HepG2 (cell line): ENCODE measurements around the gene LTK. TPM values are rescaled to one million over a fixed set of nuclear protein-coding genes. Genes with fewer than 3 reads are reported as not detected.

Experiments used
- ATAC-seq: fragments of 200-7000 bp; cut with Tn5 transposase; 3 replicates; pipeline ENCODE4 v1.9.1; 2020; ENCODE audit warnings: mild to moderate bottlenecking, moderate library complexity
- BruUV-seq: library from RNA; stranded (reverse); fragments of 400-500 nt; replicated peaks from 2 replicates; lab custom pipeline; 2021; lab: Mats Ljungman, UMichigan
- CTCF ChIA-PET: fragments of 300-600 bp; formaldehyde crosslinking; extraction: SDS; loops from one replicate; lab custom pipeline; 2021; ENCODE audit warnings: low total read pairs, inconsistent platforms, low intra/inter-chr PET ratio; lab: Yijun Ruan, JAX
- POLR2A ChIA-PET: fragments of 350-600 bp; sonication (Branson Sonifier 250); formaldehyde crosslinking; loops from one replicate; lab custom pipeline; 2020; ENCODE audit warnings: antibody characterized with exemption, inconsistent platforms; lab: Yijun Ruan, JAX
- DNase-seq: peaks from one replicate; pipeline ENCODE4 v3.0.0-alpha.2; 2015; ENCODE audit warnings: low spot score
- FAIRE-seq: peaks from 3 replicates; lab custom pipeline; 2011; peaks lifted over from hg19 to GRCh38; lab: Jason Lieb, UNC
- H2AFZ ChIP-seq: one replicate; pipeline ENCODE4 v1.6.1; 2011; ENCODE audit warnings: low read length, inconsistent platforms
- H3K27ac ChIP-seq: fragments of 300-600 bp; 3 replicates; pipeline ENCODE4 v1.8.0; 2011; ENCODE audit warnings: mixed run types, mild to moderate bottlenecking, mixed read lengths, low read length, inconsistent platforms; ENCODE audit not compliant: insufficient read depth; ENCODE audit errors: extremely low read length
- H3K27me3 ChIP-seq, 2 experiments: fragments of 200-600 bp in 1 of 2; 2 replicates in 1 of 2; 3 replicates in 1 of 2; pipeline versions ENCODE4 v1.6.0 to v1.8.0; 2011; ENCODE audit warnings: low read length in 2 of 2, mild to moderate bottlenecking in 2 of 2, moderate library complexity in 2 of 2, inconsistent platforms in 1 of 2; ENCODE audit not compliant: insufficient read depth in 2 of 2, control insufficient read depth in 1 of 2
- H3K36me3 ChIP-seq, 2 experiments: fragments of 200-600 bp in 1 of 2; replicated peaks in 1 of 2; 2 replicates in 1 of 2; 3 replicates in 1 of 2; pipeline versions ENCODE4 v1.5.1 to v1.8.0; 2011; ENCODE audit warnings: low read length in 2 of 2, inconsistent platforms in 1 of 2; ENCODE audit not compliant: insufficient read depth in 2 of 2, control insufficient read depth in 1 of 2
- H3K4me1 ChIP-seq: 2 replicates; pipeline ENCODE4 v1.5.1; 2012; ENCODE audit warnings: low read length, inconsistent platforms; ENCODE audit not compliant: insufficient read depth
- H3K4me2 ChIP-seq: 2 replicates; pipeline ENCODE4 v1.6.0; 2011; ENCODE audit warnings: low read depth, low read length, inconsistent platforms
- H3K4me3 ChIP-seq, 3 experiments: fragments of 200-600 bp in 1 of 3; sonication (generic), shearing (Covaris generic) in 1 of 3; replicated peaks in 1 of 3; 2 replicates each; pipeline ENCODE4 v1.5.1; 2011 to 2016; ENCODE audit warnings: low read length in 3 of 3, inconsistent platforms in 2 of 3, low read depth in 2 of 3, mild to moderate bottlenecking in 2 of 3, control low read depth in 1 of 3, mixed read lengths in 1 of 3; ENCODE audit not compliant: insufficient read depth in 1 of 3
- H3K79me2 ChIP-seq: one replicate; pipeline ENCODE4 v1.6.1; 2011; ENCODE audit warnings: low read length, inconsistent platforms; ENCODE audit not compliant: insufficient read depth
- H3K9ac ChIP-seq: 2 replicates; pipeline ENCODE4 v1.6.0; 2011; ENCODE audit warnings: mild to moderate bottlenecking, low read depth, low read length, inconsistent platforms; ENCODE audit not compliant: insufficient read depth
- H3K9me3 ChIP-seq: 2 replicates; pipeline ENCODE4 v1.5.1; 2012; ENCODE audit warnings: mild to moderate bottlenecking, low read length
- H4K20me1 ChIP-seq: 2 replicates; pipeline ENCODE4 v1.6.0; 2011; ENCODE audit warnings: inconsistent platforms, mild to moderate bottlenecking, low read length, moderate library complexity; ENCODE audit not compliant: insufficient read depth
- CENPT ChIP-seq: sonication (generic); formaldehyde crosslinking; IDR thresholded peaks from 2 replicates; pipeline ENCODE4 v1.8.0; 2022; ENCODE audit warnings: low read depth, mild to moderate bottlenecking, moderate library complexity, missing genetic modification reagents
- MBNL3 ChIP-seq: fragments of 250-450 bp; sonication (Bioruptor Pico); conservative IDR thresholded peaks from 2 replicates; pipeline ENCODE4 v1.8.0; 2022; ENCODE audit warnings: mild to moderate bottlenecking, inconsistent platforms
- POLR2A ChIP-seq, 2 experiments: IDR thresholded peaks; 2 replicates each; pipeline ENCODE4 v1.6.1; 2011; ENCODE audit warnings: low read depth in 2 of 2, low read length in 2 of 2, mild to moderate bottlenecking in 1 of 2, moderate library complexity in 1 of 2; ENCODE audit not compliant: insufficient read depth in 1 of 2
- REPIN1 ChIP-seq: sonication (generic); formaldehyde crosslinking; IDR thresholded peaks from 2 replicates; pipeline ENCODE4 v1.8.0; 2022; ENCODE audit warnings: missing genetic modification reagents, low read depth, mild to moderate bottlenecking, borderline replicate concordance
- ZBTB8A ChIP-seq: sonication (generic); formaldehyde crosslinking; IDR thresholded peaks from 2 replicates; pipeline ENCODE4 v1.4.0; 2020; ENCODE audit warnings: mild to moderate bottlenecking, low read depth, missing genetic modification reagents, borderline replicate concordance
- ZNF138 ChIP-seq: sonication (generic); formaldehyde crosslinking; IDR thresholded peaks from 2 replicates; pipeline ENCODE4 v1.5.0; 2020; ENCODE audit warnings: mild to moderate bottlenecking, low read depth, missing genetic modification reagents
- ZNF605 ChIP-seq: sonication (generic); formaldehyde crosslinking; IDR thresholded peaks from 2 replicates; pipeline ENCODE4 v1.8.0; 2022; ENCODE audit warnings: mild to moderate bottlenecking, missing genetic modification reagents
- WGBS: methylation state at CpG from one replicate; pipeline ENCODE4 v1.1.6; 2017; ENCODE audit warnings: low lambda C conversion rate; 5-methylcytosine and 5-hydroxymethylcytosine counted together
- in situ Hi-C: cut with HindIII; loops from 2 replicates; pipeline ENCODE4 v1.10.0; 2017; ENCODE audit warnings: low pct_unique_long_range_greater_than_20kb; ENCODE audit not compliant: extremely low pct_ligation_motif_present
- intact Hi-C: fragments of 100-400 bp; cut with micrococcal nuclease; formaldehyde crosslinking; loops from one replicate; pipeline ENCODE4 v1.10.0; 2022; ENCODE audit not compliant: unreplicated experiment
- polyA plus RNA-seq, 8 experiments: library from polyadenylated mRNA; depleted of rRNA in 3 of 8; stranded (reverse) in 7 of 8; unstranded in 1 of 8; fragments of >200 nt; fragmentation: Illumina TruSeq in 4 of 8; extraction: Trizol in 4 of 8; gene quantifications; 2 replicates each; pipeline versions ENCODE4 v1.2.1 to v1.2.3, GENCODE V29; 2011 to 2016; ENCODE audit warnings: low read depth in 4 of 8, missing spikeins in 1 of 8, mixed read lengths in 1 of 8; ENCODE audit not compliant: insufficient read depth in 1 of 8
- total RNA-seq, 5 experiments: library from RNA; depleted of rRNA; stranded (reverse); fragments of >200 nt; fragmentation: Illumina TruSeq; extraction: Trizol; gene quantifications; 2 replicates each; pipeline ENCODE4 v1.2.3, GENCODE V29; 2016; ENCODE audit warnings: low read depth in 1 of 5
- TF ChIP-seq, protein P1 (sequence below): sonication (generic); formaldehyde crosslinking; IDR thresholded peaks from 2 replicates; pipeline ENCODE4 v1.5.0; 2020; ENCODE audit warnings: missing genetic modification reagents, mild to moderate bottlenecking, borderline replicate concordance
- TF ChIP-seq, protein P2 (sequence below), 2 experiments: IDR thresholded peaks; 2 replicates each; pipeline ENCODE4 v1.6.1; 2011 to 2012; ENCODE audit warnings: low read length in 2 of 2, borderline replicate concordance in 1 of 2, low read depth in 1 of 2, mild to moderate bottlenecking in 1 of 2, moderate library complexity in 1 of 2
- TF ChIP-seq, protein P3 (sequence below): sonication (generic); formaldehyde crosslinking; IDR thresholded peaks from 2 replicates; pipeline ENCODE4 v1.4.0; 2020; ENCODE audit warnings: missing genetic modification reagents
- TF ChIP-seq, protein P4 (sequence below): sonication (generic); formaldehyde crosslinking; IDR thresholded peaks from 2 replicates; pipeline ENCODE4 v1.5.0; 2020; ENCODE audit warnings: mild to moderate bottlenecking, missing genetic modification reagents

Gene LTK
- total and polyA plus RNA-seq, 2 of the 13 experiments (the other 11 are each of a cell fraction or from before 2014, with no cell fraction given), result 0.01 TPM; not detected in 1

DNA sequence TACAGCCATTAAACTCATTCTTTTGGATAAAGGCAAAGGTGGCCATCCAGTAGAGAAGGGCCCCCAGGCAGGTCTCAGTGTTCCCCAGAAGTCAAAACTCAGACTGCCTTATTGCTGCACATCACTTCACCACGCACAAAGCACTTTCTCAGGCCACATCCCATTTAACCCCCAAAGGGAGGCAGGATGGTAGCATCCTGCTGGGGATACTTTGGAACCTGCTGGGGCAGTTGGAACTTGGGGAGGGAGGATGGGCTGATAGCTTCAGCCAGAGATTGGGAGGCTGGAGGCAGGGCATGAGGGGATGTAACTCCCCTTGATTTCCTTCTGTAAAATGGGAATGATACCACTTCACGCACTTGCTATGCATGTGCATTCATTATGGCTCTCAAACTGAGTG lies 15.0 kb downstream of the LTK start:
- Histone ChIP-seq H4K20me1 (no peaks in the 10 kb centered on the region), H3K27me3 (no peaks in the 10 kb centered on the region), H3K9me3 (no peaks in the 10 kb centered on the region), H3K4me3 (no peak overlapping the region), H2AFZ (no peak overlapping the region), H3K36me3 (peaks cover 10 to 20% of the 10 kb centered on the region in 2 experiments; a peak in 4 of 5 replicates), H3K4me1 (peaks cover 18% of the 10 kb centered on the region), H3K9ac (no peak overlapping the region), H3K4me2 (no peak overlapping the region), H3K79me2 (peaks cover 49% of the 10 kb centered on the region), H3K27ac (no peak overlapping the region)
- no peak for TF ChIP-seq ZNF605
- TF ChIP-seq REPIN1 (CRISPR knock-in tag), result no peak
- TF ChIP-seq, protein P1, sequence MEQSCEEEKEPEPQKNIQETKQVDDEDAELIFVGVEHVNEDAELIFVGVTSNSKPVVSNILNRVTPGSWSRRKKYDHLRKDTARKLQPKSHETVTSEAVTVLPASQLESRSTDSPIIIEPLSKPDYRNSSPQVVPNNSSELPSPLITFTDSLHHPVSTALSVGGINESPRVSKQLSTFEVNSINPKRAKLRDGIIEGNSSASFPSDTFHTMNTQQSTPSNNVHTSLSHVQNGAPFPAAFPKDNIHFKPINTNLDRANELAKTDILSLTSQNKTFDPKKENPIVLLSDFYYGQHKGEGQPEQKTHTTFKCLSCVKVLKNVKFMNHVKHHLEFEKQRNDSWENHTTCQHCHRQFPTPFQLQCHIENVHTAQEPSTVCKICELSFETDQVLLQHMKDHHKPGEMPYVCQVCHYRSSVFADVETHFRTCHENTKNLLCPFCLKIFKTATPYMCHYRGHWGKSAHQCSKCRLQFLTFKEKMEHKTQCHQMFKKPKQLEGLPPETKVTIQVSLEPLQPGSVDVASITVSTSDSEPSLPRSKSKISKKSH (CRISPR knock-in tag), result no peak
- no peak for TF ChIP-seq CENPT
- no peak for TF ChIP-seq ZBTB8A
- TF ChIP-seq ZNF138, result no peak
- no peak for TF ChIP-seq MBNL3 (CRISPR knock-in tag)
- TF ChIP-seq, protein P2, sequence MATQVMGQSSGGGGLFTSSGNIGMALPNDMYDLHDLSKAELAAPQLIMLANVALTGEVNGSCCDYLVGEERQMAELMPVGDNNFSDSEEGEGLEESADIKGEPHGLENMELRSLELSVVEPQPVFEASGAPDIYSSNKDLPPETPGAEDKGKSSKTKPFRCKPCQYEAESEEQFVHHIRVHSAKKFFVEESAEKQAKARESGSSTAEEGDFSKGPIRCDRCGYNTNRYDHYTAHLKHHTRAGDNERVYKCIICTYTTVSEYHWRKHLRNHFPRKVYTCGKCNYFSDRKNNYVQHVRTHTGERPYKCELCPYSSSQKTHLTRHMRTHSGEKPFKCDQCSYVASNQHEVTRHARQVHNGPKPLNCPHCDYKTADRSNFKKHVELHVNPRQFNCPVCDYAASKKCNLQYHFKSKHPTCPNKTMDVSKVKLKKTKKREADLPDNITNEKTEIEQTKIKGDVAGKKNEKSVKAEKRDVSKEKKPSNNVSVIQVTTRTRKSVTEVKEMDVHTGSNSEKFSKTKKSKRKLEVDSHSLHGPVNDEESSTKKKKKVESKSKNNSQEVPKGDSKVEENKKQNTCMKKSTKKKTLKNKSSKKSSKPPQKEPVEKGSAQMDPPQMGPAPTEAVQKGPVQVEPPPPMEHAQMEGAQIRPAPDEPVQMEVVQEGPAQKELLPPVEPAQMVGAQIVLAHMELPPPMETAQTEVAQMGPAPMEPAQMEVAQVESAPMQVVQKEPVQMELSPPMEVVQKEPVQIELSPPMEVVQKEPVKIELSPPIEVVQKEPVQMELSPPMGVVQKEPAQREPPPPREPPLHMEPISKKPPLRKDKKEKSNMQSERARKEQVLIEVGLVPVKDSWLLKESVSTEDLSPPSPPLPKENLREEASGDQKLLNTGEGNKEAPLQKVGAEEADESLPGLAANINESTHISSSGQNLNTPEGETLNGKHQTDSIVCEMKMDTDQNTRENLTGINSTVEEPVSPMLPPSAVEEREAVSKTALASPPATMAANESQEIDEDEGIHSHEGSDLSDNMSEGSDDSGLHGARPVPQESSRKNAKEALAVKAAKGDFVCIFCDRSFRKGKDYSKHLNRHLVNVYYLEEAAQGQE (IDR thresholded peaks at IDR 0.05; ENCODE audit: borderline replicate concordance in 1 of 2, low read depth in 1 of 2, low read length in 2 of 2), result no peak
- TF ChIP-seq, protein P3, sequence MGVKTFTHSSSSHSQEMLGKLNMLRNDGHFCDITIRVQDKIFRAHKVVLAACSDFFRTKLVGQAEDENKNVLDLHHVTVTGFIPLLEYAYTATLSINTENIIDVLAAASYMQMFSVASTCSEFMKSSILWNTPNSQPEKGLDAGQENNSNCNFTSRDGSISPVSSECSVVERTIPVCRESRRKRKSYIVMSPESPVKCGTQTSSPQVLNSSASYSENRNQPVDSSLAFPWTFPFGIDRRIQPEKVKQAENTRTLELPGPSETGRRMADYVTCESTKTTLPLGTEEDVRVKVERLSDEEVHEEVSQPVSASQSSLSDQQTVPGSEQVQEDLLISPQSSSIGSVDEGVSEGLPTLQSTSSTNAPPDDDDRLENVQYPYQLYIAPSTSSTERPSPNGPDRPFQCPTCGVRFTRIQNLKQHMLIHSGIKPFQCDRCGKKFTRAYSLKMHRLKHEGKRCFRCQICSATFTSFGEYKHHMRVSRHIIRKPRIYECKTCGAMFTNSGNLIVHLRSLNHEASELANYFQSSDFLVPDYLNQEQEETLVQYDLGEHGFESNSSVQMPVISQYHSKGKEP, result no peak
- no peak for TF ChIP-seq POLR2A (IDR thresholded peaks at IDR 0.05; ENCODE audit: insufficient read depth in 1 of 2, low read depth in 2 of 2, low read length in 2 of 2)
- TF ChIP-seq, protein P4, sequence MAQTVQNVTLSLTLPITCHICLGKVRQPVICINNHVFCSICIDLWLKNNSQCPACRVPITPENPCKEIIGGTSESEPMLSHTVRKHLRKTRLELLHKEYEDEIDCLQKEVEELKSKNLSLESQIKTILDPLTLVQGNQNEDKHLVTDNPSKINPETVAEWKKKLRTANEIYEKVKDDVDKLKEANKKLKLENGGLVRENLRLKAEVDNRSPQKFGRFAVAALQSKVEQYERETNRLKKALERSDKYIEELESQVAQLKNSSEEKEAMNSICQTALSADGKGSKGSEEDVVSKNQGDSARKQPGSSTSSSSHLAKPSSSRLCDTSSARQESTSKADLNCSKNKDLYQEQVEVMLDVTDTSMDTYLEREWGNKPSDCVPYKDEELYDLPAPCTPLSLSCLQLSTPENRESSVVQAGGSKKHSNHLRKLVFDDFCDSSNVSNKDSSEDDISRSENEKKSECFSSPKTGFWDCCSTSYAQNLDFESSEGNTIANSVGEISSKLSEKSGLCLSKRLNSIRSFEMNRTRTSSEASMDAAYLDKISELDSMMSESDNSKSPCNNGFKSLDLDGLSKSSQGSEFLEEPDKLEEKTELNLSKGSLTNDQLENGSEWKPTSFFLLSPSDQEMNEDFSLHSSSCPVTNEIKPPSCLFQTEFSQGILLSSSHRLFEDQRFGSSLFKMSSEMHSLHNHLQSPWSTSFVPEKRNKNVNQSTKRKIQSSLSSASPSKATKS (CRISPR knock-in tag), result no peak
- FAIRE-seq (no peak), ATAC-seq (no peak), DNase-seq (no peak)
- ChIA-PET POLR2A (no interaction called here), CTCF (no interaction called here)
- 96% methylated on average over 2 of the region's 2 CpGs for WGBS
- in situ Hi-C loops (no loop called here), intact Hi-C loops (no loop called here)
- no TSS peak for BruUV-seq
